GM12864 (cell line): Measurements from ENCODE around the gene CD47.

Experiments
- DNase-seq: peaks from one replicate; pipeline ENCODE4 v3.0.0-alpha.2; 2011; ENCODE audit warnings: low read depth
- H3K4me3 ChIP-seq: 2 replicates; pipeline ENCODE4 v1.5.1; 2011; ENCODE audit warnings: mild to moderate bottlenecking, low read depth, low read length, control low read depth
- CTCF ChIP-seq: IDR thresholded peaks from 2 replicates; pipeline ENCODE4 v1.5.1; 2011; ENCODE audit warnings: low read depth, mild to moderate bottlenecking, moderate library complexity, low read length, control low read depth, inconsistent platforms; ENCODE audit errors: missing control alignments

Gene CD47

DNA sequence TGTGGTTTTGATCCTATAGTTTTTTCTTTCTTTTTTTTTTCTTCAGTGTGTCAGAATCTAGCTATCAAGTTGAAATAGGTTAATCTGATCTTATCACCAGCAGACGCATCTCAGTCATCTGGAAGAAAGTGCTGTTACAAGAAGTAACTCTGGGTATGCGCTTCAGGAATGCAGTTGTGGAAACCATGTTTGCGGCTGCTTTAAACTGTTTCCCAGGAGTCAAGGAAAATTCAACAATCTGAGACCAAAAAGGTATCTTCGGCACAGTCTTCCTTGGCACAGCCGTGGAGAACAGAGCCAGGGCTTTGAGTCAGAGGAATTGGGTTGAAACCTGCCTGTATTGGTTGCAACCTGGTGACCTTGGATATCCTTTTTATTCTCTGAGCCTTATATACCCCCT, 59.9 kb downstream of the CD47 start:
- DNase-seq = no peak
- no peak overlapping the region for H3K4me3 ChIP-seq
- no peak for TF ChIP-seq CTCF

DNA sequence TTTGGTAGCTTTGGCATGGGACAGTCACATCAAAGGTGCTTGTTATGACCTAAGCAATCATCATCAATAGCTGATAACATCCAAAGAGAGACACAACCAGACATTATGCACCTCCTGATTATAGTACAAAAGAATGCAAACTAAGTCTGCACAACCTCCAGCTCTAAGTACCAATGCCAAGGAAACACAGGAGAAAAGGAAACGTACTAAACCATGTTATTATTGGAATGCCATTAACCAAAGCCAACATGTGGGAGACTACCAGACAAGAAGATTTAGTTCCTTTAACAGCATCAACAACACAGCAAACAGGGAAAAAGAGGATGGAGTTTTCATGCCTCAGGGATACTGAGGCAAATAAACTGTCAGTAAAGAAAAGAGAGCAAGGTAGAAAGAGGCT, 61.4 kb downstream of the CD47 start:
- no peak for DNase-seq
- TF ChIP-seq CTCF = no peak
- H3K4me3 ChIP-seq = no peak overlapping the region

DNA sequence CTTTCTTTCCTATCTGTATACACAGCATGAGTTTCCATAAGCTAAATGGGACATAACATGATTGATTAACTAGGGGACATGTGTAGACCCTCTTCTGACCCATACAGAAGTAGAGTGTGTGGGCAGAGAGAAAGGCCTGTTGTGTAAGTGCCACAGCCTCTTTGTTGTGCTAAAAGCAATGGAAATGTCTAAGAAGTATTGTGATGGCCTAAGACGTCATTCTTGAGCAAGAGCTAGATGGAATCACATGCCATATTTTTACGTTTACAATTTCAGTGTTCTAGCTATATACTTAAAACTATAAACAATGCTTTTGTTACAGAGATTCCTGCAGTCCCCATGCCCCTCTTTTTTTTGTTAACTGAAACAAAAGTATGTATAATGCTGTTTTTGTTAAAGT, 61.9 kb downstream of the CD47 start:
- H3K4me3 ChIP-seq = no peak overlapping the region
- DNase-seq = no peak
- no peak for TF ChIP-seq CTCF

DNA sequence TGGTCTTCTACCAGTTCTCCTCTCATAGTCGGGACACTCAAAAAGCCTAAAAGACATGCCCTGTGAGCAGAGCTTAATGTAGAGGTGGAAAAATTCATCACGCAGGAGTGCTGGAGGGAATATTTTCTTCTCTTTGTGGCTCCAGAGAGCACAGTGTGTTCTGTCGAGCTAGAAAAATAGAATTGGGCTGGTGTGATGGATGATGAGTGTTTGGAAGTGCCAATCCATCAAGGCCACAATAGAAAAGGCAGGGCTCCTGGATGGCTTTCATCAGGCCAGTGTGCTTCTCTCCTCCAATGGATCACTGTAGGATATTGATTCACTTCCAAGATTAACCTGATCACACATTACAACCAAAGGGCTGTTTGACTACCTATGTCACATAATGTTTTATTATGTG, 65.7 kb downstream of the CD47 start:
- no peak for TF ChIP-seq CTCF
- DNase-seq = no peak

DNA sequence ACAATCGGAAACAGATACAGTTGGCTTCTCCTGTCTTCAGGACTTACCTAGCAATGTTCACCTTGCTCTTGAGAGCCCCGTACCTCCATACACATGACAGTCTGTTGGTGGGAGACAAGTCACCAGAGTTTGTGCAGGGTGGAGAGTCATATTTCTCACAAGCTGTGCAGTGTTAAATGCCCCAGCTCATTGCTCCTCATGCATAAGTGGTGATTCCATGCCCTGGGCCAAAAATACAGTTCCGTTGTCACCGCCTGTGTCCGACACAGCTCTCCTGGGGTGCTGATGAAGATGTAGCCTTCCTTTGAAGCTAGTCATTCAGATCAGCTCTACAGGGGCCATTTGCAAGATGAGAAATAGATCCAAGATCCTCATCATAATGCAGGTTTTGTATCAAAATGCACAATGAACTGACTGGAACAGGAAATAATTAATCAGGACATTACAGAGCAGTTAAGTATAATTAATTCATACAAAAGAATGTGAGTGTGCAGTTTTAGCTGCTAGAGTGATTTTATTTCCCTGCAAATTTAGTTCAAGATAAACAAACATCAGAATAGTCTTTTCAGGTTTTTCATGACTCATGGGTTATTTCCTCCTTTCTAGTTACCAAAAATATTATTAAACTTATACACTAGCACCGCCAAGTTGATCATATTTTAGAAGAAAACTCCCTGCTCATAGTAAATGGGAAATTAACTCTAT, 66.5 kb downstream of the CD47 start:
- DNase-seq = no peak
- TF ChIP-seq CTCF = no peak
- no peak overlapping the region for H3K4me3 ChIP-seq

More for the DNA sequence above, 65.7 kb downstream of the CD47 start:
- H3K4me3 ChIP-seq = no peak overlapping the region

GRCh38 chr3:108022256-108023150, 68.3 kb downstream of the CD47 start:
- no peak for DNase-seq
- TF ChIP-seq CTCF = no peak
- no peak overlapping the region for H3K4me3 ChIP-seq
